Right forelimb (tissue), 1 donor: ENCODE data around the gene CDC25C.
"Not testable (repeated sequence)": the region's sequence is repeated elsewhere in the genome, so short reads cannot be mapped to it uniquely, and the experiment has no call there.

Experiments
- DNase-seq: peaks from one replicate; pipeline ENCODE4 v3.0.0-alpha.2; 2018

The CDC25C gene

DNA sequence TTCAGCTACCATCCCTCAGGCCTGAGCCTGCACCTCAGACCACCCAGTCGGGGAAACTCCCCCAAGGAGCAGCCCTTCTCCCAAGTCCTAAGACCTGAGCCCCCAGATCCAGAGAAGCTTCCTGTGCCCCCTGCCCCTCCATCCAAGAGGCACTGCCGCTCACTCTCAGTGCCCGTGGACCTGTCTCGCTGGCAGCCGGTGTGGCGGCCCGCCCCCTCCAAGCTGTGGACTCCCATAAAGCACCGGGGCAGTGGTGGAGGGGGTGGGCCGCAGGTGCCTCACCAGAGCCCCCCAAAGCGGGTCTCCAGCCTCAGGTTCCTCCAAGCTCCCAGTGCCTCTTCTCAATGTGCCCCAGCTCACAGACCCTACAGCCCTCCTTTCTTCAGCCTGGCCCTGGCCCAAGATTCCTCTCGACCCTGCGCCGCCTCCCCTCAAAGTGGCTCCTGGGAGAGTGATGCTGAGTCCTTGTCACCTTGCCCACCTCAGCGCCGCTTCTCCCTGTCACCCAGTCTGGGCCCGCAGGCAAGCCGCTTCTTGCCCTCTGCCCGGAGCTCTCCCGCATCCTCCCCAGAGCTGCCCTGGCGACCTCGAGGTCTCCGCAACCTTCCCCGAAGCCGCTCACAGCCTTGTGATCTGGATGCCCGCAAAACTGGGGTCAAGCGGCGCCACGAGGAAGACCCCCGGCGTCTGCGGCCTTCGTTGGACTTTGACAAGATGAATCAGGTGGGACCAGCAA, 13.5 kb upstream of the CDC25C start:
- DNase-seq = no peak

DNA sequence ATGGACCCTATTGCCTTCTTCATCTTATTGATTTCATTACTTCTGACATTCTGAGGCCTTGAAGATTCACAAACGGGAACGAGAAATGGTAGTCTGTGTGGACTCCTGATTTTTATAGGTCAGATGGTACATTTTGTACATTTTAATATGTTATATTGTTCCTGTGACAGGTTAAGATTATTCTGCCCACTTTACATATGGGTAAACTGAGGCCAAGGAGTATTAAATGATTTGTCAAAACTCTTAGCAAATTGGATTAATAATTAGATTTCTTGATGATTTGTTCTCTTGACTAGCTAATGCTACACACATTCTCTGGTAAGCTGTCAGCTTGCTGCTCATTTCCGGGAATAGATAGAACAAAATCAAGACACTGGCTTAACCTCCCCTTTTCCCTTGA, 8.4 kb upstream of the CDC25C start:
- no peak for DNase-seq

DNA sequence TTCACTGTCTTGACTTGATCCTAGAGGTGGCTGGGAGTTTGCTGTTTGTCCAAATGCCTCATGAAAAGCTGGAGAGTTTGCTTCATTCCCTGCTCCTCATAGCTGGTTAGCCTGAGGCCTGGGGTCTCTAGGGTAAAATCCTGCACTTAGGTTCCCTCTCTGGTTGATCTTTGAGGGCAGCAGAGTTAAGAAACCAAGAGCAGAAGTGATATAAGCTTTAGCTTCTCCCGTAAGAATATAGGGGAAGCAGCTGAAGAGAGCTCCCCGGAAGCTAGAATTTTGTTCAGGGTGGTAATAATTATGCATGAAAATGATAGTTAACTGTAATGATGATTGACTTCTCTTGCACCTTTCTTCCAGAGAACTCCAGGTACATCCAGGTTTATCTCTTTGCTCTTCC, 7.9 kb upstream of the CDC25C start:
- DNase-seq = no peak

DNA sequence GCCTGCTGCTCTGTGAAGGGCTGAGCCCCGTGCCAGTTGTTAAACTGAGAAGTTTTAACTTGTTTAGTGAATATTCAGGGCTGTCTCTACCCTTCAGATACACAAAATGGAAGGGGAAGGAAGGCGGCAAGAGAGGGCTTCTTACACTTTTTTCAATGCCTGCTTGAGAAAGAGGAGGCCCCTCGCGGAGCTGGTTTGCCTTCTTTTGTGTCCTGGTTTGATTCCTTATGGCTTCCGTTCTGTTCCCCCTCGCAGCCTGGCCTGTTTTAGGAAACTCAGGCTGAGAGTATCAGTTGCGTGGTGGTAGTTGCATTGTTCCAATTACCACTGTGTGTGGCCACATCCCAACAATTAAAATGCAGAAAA, 7.5 kb upstream of the CDC25C start:
- DNase-seq = no peak

DNA sequence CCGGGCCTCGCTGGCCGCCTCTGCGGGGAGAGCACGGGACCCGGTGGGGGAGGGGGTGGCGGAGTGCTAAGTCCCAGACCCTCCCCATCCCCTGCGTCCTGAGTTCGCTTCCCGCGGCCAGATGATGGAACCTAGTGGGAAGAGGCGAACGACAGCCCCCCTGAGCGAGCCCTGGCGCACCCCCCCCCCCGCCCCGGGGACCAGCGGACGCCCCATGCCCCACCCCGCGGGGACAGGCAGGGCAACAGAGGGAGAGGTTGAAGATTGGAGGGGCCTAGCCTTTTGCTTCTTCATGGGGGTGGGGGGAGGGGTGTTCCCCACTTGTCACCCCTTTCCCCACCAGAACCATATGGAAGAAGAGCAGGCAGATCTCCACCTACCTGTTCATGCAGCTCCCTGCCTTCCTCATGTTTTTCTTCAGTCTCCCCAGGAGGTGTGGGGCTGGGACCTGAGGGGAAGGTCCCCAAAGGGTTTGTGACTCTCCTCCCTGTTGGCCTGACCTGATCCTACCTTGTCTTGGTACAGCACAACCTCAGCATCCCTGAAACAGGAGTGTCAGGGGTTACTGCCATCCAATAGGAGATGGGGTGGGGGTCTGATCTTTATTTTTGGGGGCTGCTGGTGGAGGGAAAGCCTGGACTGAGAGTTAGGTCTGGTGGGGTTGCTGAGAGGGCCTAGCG, 6.9 kb upstream of the CDC25C start:
- DNase-seq = peak; percentile 54

DNA sequence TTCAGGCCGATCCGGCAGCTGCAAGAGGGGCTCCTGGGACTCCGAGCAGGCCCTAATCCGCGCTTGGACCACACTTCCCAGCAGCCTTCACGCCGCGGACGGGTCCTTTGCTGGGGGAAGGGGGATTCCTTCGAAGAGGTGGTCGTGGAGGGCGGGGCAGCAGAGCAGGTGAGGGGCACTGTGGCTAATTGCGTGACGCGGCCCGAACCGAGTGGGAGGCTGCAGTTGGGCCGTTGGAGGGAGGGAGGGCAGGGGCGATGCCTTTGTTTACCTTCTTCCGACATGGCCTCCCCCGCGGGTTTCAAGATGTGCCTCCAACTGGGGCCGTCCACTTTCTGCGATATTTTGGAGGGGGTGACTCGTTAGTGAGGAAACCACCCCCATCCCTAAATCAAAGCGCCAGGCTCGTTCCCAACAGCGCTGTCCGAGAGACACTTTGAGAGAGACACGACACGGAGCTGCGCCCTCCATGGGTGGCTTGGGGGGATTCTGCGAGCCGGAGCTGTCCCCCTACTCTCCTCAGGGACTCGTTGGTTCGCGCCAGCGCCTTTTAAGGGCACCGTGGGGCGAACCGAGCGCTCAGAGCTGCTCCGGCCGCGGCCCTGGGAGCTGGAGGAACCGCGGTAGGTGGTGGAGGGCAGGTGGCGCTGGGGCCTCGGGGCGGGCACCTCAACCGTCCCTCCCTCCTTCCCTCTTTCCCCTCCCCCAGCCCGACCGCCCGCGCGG, 6.2 kb upstream of the CDC25C start, which contains the start of gene FAM53C:
Gene FAM53C (plus strand): TSS at position 582 of the 726 bp plus-strand sequence. CDS start 3,070 bp downstream, outside the sequence.
- peak; percentile 98 for DNase-seq

DNA sequence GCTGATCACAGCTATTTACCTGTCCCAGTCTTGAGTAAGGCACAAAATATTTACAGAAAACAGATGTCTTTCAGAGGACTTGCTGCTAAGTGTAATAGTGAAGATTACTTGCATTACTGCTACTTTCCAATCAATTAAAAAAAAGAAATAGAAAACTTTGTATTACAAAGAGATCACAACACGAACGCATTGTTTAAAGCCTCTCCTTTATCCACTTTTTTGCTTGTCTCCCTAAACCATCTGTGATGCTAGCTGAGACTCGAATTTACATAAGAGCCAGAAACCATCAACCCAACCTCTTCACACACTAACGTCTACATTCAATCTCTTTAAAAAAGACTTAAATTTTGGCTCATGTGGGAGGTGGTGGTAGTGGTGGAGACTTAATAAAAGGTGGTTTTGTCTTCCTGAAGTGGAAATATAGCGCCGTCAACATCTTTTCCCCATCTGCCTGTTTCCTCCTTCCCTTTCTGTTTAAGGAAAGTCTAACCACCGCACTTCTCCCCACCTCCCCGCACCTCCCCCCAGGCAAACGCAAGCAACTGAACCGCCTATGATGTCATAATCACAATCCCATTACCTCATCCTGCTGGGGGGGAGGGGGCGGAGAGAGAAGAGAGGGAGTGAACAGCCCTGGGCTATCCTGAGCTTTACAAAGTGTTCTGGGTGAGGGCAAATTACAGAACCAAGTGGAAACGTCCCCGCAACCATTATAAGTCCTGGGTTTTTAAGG, 5.5 kb upstream of the CDC25C start:
- DNase-seq = no peak

DNA sequence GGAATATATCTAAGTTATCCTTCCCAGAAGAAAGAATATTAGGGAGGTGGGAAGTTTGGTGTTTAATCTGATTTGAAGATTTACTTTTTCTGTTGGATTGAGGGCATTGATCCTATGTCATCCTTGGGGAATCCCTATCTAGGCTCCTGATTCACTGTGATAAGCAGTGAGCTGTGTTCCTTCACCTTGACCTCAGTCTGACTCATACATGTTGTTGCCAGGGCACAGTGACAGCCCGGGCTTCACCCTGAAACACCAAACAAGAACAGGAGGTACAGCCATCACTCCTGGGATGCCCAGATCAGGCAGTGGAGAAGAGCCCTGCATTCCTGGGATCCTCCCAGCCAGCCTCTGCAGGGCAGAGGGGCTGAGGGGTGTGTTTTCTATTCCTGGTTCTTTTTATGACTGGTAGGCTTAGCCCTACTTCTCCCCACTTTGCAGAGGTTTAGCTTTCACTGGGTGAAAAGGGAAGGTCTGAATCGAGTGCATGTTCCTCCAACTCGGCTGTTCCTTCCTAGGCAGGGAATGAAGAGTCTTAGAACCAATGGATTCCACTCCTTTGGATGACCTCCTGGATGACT, 3.4 kb upstream of the CDC25C start:
- no peak for DNase-seq

DNA sequence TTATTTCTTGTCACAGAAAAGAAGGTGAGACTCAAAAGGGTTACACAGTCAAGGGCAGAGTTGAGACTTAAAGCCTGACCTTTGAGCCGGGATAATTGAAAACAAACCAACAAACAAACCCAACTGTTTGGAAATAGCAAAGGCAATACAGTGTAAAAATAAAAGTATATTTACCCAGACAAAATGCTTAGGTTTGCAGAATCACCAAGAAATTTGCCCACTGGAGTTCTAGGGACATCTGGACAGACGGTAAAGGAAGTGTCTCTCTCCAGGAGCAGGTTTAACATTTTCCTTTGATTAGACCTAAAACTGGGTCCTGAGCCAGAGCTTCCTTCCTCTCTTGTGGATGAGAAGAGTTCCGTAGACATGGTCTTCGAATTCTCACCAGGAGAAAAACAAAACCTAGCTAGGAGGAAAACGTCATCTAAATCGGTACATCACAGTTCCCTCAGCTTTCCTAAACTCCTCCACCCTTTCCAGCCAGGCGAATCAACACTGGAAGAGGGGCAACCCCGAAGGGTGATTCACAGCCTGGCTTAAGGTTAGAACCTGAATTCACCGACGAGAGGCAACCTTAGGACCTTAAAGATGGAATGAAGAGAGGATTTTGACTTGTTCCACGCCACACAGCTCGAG, 673 bp downstream of the CDC25C start:
- no peak for DNase-seq

DNA sequence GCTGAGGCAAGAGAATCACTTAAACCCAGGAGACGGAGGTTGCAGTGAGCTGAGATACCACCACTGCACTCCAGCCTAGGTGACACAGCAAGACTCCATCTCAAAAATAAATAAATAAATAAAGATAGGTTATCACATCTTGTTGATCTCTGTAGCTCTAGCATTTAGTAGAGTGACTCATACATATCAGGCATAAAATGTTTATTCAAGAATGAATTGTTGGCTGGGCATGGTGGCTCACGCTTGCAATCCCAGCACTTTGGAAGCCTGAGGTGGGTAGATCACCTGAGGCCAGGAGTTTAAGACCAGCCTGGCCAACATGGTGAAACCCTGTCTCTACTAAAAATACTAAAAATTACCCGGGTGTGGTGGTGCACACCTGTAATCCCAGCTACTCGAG, 13.4 kb downstream of the CDC25C start:
- DNase-seq = not testable (repeated sequence)

DNA sequence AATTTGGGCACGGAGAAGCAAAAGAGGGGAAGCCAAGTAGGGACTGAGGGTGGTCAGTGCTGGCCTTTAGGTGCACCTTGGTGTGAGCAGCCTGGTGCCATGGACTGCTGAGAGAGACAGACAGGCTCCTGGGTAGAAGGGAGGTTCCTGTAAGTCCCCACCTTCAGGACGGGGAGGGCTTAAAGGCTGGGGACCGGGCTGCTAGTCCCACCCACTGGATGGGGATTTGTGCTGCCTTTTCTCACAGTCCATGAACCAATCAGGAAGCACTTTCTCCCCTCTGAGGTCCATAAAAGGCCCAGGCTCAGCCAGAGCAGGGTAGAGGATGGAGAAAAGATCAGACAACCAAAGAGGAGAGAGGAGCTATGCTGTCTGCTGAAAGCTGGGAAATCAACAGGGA, 15.2 kb downstream of the CDC25C start:
- no peak for DNase-seq

DNA sequence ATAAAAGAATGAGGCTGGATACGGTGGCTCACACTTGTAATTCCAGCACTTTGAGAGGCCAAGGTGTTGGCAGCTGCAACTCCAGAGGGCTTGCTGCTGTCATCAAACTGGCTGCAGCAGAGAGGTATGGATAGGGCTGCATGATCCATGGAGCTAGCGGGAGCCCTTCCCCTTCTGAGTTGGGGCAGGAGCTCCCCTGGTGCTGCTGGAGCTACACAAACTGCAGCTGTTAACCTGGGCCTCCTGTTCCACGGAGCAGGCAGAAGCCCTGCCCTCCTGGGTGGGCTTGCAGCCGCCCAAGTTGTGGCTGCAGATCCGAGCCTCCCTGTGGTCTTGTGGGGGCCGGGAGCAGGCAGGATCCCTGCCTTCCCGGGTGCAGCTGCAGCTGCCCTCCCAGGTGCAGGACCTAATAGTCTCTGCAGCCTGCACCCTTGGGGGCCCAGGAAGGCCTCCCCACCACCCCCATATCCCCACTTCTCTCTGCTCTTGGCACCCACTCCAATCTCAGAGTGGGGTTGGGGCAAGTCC, 15.8 kb downstream of the CDC25C start:
- no peak for DNase-seq

DNA sequence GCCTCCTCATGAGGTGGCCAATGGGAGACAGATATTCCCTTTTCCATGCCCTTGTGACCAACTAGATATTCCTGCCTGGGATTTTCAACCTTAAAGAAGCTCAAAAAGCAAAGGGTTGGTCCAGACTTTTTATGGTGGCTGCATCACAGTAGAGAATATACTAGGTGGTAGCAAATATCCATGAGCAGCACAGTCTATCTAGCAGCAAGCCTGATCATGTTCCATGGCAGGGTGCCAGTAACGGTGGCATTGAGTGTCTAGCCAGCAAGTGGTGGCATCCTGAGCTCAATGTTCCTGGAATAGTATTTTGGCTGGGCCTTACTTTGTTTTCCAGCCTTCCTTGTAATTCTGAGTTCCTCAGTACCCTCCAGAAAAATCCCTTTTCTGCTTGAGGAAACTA, 25.8 kb downstream of the CDC25C start:
- DNase-seq = no peak

DNA sequence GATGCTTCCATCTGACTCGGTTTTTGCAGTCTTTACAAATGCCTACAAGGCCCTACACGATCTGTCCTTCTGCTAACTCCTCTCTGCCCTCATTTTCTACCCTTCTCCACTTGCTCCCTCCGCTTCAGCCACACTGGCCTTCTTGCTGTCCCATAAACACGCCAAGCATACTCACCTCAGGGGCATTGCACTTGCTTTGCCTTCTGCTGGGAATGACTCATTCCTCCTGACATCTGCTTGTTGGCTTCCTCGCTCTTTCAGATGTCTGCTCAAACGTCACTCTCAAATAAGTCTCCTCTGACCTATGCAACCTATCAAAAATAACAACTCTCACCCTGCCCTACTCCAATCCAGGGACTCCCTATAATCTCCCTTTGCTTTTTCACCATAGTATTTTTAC, 28.2 kb downstream of the CDC25C start:
- DNase-seq = no peak

DNA sequence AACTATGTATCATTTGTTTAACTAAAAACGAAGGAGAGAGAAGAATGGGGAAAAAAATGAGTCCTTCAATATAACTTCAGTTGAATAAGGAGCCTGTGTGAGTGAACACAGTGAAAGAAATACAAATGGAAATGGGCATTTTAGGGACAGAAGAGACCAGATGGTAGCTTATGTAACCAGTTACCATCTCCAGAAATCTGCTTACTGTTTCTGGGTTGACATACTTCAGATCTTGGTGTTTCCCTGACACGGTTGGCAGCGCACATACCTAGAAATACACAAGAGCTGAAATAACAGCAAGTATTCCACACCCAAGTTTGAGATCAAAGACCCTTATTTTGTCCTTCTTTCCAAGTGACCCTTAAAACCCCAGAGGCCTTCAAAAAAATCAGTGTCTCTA, 42.3 kb downstream of the CDC25C start:
- DNase-seq = no peak

DNA sequence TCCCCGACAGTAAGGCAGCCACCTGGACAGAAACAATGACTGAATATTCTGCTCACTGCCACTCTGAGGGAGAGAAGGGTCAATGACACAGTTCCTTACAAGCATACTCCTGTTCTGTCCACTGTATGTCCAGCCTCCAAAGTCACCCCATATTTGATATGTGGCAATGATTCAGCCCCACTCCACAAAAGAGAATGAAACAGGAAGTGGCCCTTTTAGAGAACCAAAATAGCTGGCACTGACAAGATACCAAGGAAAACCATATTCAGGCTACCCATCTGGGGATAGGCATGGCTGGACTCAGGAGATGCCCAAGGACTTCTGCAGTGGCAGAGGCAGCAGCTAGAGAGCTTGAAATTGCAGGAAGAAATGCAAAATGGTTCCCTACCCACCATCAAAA, 44.4 kb downstream of the CDC25C start:
- no peak for DNase-seq

DNA sequence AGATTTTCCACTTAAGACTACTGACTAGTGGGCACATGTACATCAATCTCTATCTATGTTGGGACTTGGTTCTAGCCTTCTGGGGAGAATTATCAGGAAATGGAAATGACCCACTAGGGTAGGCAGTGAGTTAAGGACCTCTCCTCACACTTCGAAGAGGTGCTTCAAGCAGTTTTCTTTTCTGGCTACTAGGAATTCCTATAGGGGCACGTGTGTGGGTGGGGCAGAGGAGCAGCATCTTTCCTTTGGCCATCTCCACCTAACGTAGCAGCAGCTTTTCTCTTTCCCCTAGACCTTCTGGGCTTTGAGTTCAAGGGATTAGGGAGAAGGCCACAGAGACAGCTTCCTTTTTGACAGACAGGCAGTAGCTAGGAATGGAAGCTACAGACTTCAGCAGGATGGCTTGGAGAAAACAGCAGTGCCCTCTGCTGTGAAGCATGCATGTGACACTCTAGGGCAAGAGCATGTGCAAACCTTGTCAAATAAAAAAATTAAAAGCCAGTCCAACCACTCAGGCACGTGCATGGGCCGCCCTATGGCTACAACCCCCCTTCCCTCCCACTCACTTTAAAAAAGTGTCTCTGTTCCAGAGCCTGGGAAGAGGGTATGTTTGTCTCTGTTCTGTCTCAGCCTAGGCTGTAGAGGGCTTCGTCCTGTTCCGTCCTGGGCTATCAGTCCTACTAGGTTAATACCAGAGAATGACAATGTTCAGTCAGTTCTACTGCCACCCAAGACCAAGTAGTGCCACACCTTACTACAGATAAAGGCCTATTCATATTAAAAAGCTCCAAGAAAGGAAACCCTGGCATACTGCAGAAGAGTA, 48.5 kb downstream of the CDC25C start:
- DNase-seq = peak; percentile 55

DNA sequence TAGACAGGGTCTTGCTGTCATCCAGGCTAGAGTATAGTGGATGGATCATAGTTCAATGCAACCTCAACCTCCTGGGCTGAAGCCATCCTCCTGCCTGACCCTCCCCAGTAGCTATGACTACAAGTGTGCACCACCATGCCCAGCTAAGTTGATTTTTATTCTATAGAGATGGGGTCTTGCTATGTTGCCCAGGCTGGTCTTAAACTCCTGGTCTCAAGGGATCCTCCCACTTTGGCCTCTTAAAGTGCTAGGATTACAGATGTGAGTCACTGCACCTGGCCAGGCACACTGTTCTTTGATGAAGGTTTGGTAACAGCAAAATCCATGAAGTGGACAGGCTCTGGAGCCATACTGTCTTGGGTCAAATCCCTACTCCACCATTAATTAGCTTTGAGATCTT, 50.7 kb downstream of the CDC25C start:
- no peak for DNase-seq

DNA sequence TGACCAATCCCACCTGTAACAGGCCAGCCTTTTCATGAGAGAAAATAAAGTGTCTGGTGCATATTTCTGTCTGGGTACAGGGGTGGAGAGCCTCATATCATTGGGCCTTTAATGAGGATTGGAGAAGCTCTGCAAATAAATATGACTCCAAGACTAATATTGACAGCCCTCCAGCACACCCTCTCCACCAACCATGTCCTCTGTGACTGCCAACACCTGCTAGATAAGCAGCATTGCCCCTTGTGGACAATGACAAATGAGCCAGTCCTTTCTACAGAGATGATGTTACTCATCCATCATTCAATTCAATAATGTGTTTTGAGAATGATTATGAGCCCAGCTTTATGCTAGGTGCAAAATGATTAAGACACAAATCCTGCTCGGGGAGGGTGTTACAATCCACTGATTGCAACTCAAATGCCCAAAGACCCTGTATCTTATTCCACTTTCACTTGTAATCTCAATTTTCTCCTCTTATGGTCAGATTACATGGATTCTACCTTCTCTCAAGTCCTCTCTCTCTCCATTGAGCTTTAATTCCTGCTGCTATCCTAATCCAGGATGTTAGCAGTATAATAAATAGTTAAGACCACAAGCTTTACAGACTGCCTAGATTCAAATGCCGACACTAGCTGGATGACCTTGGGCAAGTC, 55.1 kb downstream of the CDC25C start:
- no peak for DNase-seq

DNA sequence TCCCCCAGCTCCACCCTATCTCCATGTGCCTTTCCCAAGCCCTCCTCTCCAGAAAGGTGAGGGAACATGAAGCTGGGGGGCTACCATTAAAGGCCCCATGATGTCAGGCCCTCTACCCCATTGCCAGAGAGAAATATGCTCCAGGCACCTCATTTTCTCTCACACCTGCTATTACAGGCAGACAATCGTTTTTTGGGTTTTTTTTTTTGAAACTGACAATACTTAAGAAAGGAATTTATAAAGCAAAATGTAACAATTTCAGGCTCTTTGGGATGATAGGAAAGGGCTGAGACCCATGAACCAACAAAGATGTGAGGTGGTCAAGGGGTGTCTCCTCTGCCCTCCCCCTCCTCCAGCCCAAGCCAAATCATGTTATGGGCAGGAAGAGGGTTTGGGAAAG, 55.7 kb downstream of the CDC25C start:
- DNase-seq = no peak

DNA sequence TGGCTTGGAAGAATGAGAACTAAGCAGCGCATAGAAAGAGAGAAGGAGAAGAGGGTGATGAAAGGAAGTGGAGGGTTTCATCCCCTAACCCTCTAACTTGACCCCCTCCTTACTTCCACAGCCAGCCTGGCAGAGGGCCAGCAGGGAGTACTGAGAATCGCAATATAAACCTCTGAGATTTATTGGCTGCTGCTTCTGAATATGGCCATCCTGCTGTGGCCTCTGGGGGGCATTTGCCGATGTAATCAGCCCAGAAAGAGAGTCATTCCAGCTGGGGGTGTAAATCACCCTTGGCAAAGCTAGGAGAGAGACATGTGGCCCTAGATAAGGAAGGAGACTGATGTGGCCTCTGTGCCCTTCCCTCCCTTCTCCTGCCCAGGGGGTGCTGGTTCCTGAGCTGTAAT, 56.2 kb downstream of the CDC25C start:
- no peak for DNase-seq
